Smooth muscle cell (in vitro differentiated cells): ENCODE data around the gene HIPK3. TPM values are rescaled to one million over a fixed set of nuclear protein-coding genes. Genes with fewer than 3 reads are reported as not detected.

Experiments used
- DNase-seq: peaks from one replicate; lab custom pipeline; 2025; ENCODE audit not compliant: unreplicated experiment; lab: John Stamatoyannopoulos, UW
- H2AFZ ChIP-seq: fragments of 200-600 bp; sonication (generic); 2 replicates; pipeline ENCODE4 v1.6.0; 2016; ENCODE audit warnings: antibody characterized with exemption, low read depth, mild to moderate bottlenecking
- H3F3A ChIP-seq: fragments of 200-600 bp; sonication (generic); 2 replicates; pipeline ENCODE4 v1.6.0; 2017; ENCODE audit warnings: antibody characterized with exemption, low read depth
- H3K27ac ChIP-seq: fragments of 200-600 bp; sonication (generic); 2 replicates; pipeline ENCODE4 v1.5.1; 2016; ENCODE audit warnings: low read depth, mild to moderate bottlenecking
- H3K27me3 ChIP-seq: fragments of 200-600 bp; sonication (generic); 2 replicates; pipeline ENCODE4 v1.6.1; 2016; ENCODE audit warnings: low read depth, mild to moderate bottlenecking
- H3K36me3 ChIP-seq: fragments of 200-600 bp; sonication (generic); 2 replicates; pipeline ENCODE4 v1.5.1; 2016; ENCODE audit warnings: low read depth
- H3K4me1 ChIP-seq: fragments of 200-600 bp; sonication (generic); 2 replicates; pipeline ENCODE4 v1.5.1; 2016; ENCODE audit warnings: low read depth
- H3K4me2 ChIP-seq: fragments of 200-600 bp; sonication (generic); 2 replicates; pipeline ENCODE4 v1.6.0; 2016; ENCODE audit warnings: mild to moderate bottlenecking
- H3K4me3 ChIP-seq: fragments of 200-600 bp; sonication (generic); 2 replicates; pipeline ENCODE4 v1.5.1; 2016; ENCODE audit warnings: mild to moderate bottlenecking
- H3K79me2 ChIP-seq: fragments of 200-600 bp; sonication (generic); 2 replicates; pipeline ENCODE4 v1.6.0; 2016; ENCODE audit warnings: low read depth, mild to moderate bottlenecking
- H3K9ac ChIP-seq: fragments of 200-600 bp; sonication (generic); 2 replicates; pipeline ENCODE4 v1.6.0; 2016; ENCODE audit warnings: low read depth
- H3K9me3 ChIP-seq: fragments of 200-600 bp; sonication (generic); replicated peaks from 2 replicates; pipeline ENCODE4 v1.5.1; 2016; ENCODE audit warnings: low read depth
- H4K20me1 ChIP-seq: fragments of 200-600 bp; sonication (generic); 2 replicates; pipeline ENCODE4 v1.6.0; 2016; ENCODE audit warnings: low read depth
- CTCF ChIP-seq: fragments of 200-600 bp; sonication (generic); IDR thresholded peaks from 2 replicates; pipeline ENCODE4 v1.5.1; 2017; ENCODE audit warnings: borderline replicate concordance, mild to moderate bottlenecking, antibody characterized with exemption; ENCODE audit not compliant: insufficient read depth, poor library complexity, severe bottlenecking
- WGBS: methylation state at CpG from one replicate; pipeline ENCODE4 v1.1.7; 2016; ENCODE audit warnings: low lambda C conversion rate; 5-methylcytosine and 5-hydroxymethylcytosine counted together
- polyA plus RNA-seq: library from polyadenylated mRNA; unstranded; fragments of >200 nt; fragmentation: Nextera tagmentation; extraction: Ambion mirVana; gene quantifications from 2 replicates; pipeline ENCODE4 v1.2.1, GENCODE V29; 2016
- total RNA-seq: library from RNA; depleted of rRNA; stranded (reverse); fragments of >200 nt; gene quantifications from 2 replicates; pipeline ENCODE4 v1.2.3, GENCODE V29; 2014

HIPK3 gene
- total and polyA plus RNA-seq, 2 experiments from 2014 or later = 15.3 to 80.0 TPM

GRCh38 chr11:33402066-33402465 is 144.9 kb downstream of the HIPK3 start:
- Histone ChIP-seq H3K27me3 (no peaks in the 10 kb centered on the region), H3K9me3 (no peaks in the 10 kb centered on the region), H2AFZ (no peak overlapping the region), H4K20me1 (no peaks in the 10 kb centered on the region), H3K4me3 (no peak overlapping the region), H3K36me3 (no peaks in the 10 kb centered on the region), H3K9ac (no peak overlapping the region), H3K79me2 (no peaks in the 10 kb centered on the region), H3F3A (no peaks in the 10 kb centered on the region), H3K4me2 (no peak overlapping the region), H3K27ac (no peak overlapping the region), H3K4me1 (no peaks in the 10 kb centered on the region)
- DNase-seq = no peak
- no peak for TF ChIP-seq CTCF
- WGBS = 70% methylated on average over 2 of the region's 2 CpGs

- Histone ChIP-seq H3K36me3 (no peaks in the 10 kb centered on the region), H3K27me3 (no peaks in the 10 kb centered on the region), H3K79me2 (no peaks in the 10 kb centered on the region), H3F3A (no peaks in the 10 kb centered on the region), H3K4me1 (no peaks in the 10 kb centered on the region), H3K4me2 (no peak overlapping the region), H2AFZ (no peak overlapping the region), H3K9me3 (no peaks in the 10 kb centered on the region), H4K20me1 (no peaks in the 10 kb centered on the region), H3K9ac (no peak overlapping the region), H3K27ac (no peak overlapping the region), H3K4me3 (no peak overlapping the region)
- DNase-seq = no peak
- no peak for TF ChIP-seq CTCF
- 94% methylated on average over 8 of the region's 8 CpGs for WGBS
These were observed 146.2 kb downstream of the HIPK3 start for GRCh38 chr11:33403344-33403743.

- H2AFZ ChIP-seq = no peak overlapping the region
- H3K9me3 ChIP-seq = no peaks in the 10 kb centered on the region
- H3K27me3 ChIP-seq = peaks cover 11% of the 10 kb centered on the region
- H3K9ac ChIP-seq = no peak overlapping the region
- H4K20me1 ChIP-seq = no peaks in the 10 kb centered on the region
- H3K79me2 ChIP-seq = no peaks in the 10 kb centered on the region
- H3K36me3 ChIP-seq = no peaks in the 10 kb centered on the region
- H3K4me3 ChIP-seq = no peak overlapping the region
- WGBS = 91% methylated on average over 13 of the region's 13 CpGs
- no peak overlapping the region for H3K27ac ChIP-seq
- H3K4me1 ChIP-seq = no peaks in the 10 kb centered on the region
- no peaks in the 10 kb centered on the region for H3F3A ChIP-seq
- TF ChIP-seq CTCF = no peak
- no peak for DNase-seq
- H3K4me2 ChIP-seq = no peak overlapping the region
These were observed 148.8 kb downstream of the HIPK3 start for GRCh38 chr11:33405834-33406602.

Other genes starting within 250 kb of the HIPK3 start
- 20.3 and 22.8 TPM in 2 replicates for gene DEPDC7, start 241.5 kb upstream of the HIPK3 start, total RNA-seq
- gene DEPDC7, start 241.5 kb upstream of the HIPK3 start, polyA plus RNA-seq = 8.1 and 12.5 TPM in 2 replicates
- 25.4 and 27.7 TPM in 2 replicates for gene TCP11L1, start 217.8 kb upstream of the HIPK3 start, total RNA-seq
- gene TCP11L1, start 217.8 kb upstream of the HIPK3 start, polyA plus RNA-seq = 7.4 and 18.1 TPM in 2 replicates
- 25.9 and 36.8 TPM in 2 replicates for gene CSTF3, start 95.9 kb upstream of the HIPK3 start, total RNA-seq
- gene CSTF3, start 95.9 kb upstream of the HIPK3 start, polyA plus RNA-seq = 30.4 and 31.0 TPM in 2 replicates
- 7.7 and 9.0 TPM in 2 replicates for gene KIAA1549L, start 118.7 kb downstream of the HIPK3 start, total RNA-seq
- gene KIAA1549L, start 118.7 kb downstream of the HIPK3 start, polyA plus RNA-seq = 2.5 and 3.3 TPM in 2 replicates